MM.1S (cell line): ENCODE results near the gene CHD6.

Experiments used
- DNase-seq: peaks from one replicate; pipeline ENCODE4 v3.0.0-alpha.2; 2015
- H2AFZ ChIP-seq: fragments of 300-600 bp; sonication (generic); 2 replicates; pipeline ENCODE4 v1.6.0; 2016; ENCODE audit warnings: antibody characterized with exemption, low read length
- H3F3A ChIP-seq: fragments of 300-600 bp; sonication (generic); 2 replicates; pipeline ENCODE4 v1.6.1; 2016; ENCODE audit warnings: mild to moderate bottlenecking, antibody characterized with exemption, low read length, moderate library complexity, mixed read lengths; ENCODE audit not compliant: insufficient read depth
- H3K27ac ChIP-seq: fragments of 300-600 bp; sonication (generic); 2 replicates; pipeline ENCODE4 v1.5.1; 2016; ENCODE audit warnings: mild to moderate bottlenecking, low read length
- H3K27me3 ChIP-seq: fragments of 300-600 bp; sonication (generic); replicated peaks from 2 replicates; pipeline ENCODE4 v1.6.0; 2016; ENCODE audit warnings: low read length; ENCODE audit not compliant: insufficient read depth
- H3K36me3 ChIP-seq: fragments of 300-600 bp; sonication (generic); replicated peaks from 2 replicates; pipeline ENCODE4 v1.6.1; 2016; ENCODE audit warnings: mild to moderate bottlenecking, low read length, mixed read lengths; ENCODE audit not compliant: insufficient read depth
- H3K4me1 ChIP-seq: fragments of 300-600 bp; sonication (generic); 2 replicates; pipeline ENCODE4 v1.6.1; 2016; ENCODE audit warnings: low read length, mixed read lengths
- H3K4me2 ChIP-seq: fragments of 300-600 bp; sonication (generic); 2 replicates; pipeline ENCODE4 v1.6.0; 2016; ENCODE audit warnings: low read depth, low read length
- H3K4me3 ChIP-seq: fragments of 300-600 bp; sonication (generic); 2 replicates; pipeline ENCODE4 v1.5.1; 2016; ENCODE audit warnings: low read length, mixed read lengths
- H3K79me2 ChIP-seq: fragments of 300-600 bp; sonication (generic); 2 replicates; pipeline ENCODE4 v1.6.1; 2016; ENCODE audit warnings: mixed run types, low read length, mixed read lengths
- H3K9ac ChIP-seq: fragments of 300-600 bp; sonication (generic); 2 replicates; pipeline ENCODE4 v1.6.1; 2016; ENCODE audit warnings: low read length, mixed read lengths
- H3K9me2 ChIP-seq: fragments of 300-600 bp; sonication (generic); replicated peaks from 2 replicates; pipeline ENCODE4 v1.6.1; 2016; ENCODE audit warnings: mild to moderate bottlenecking, low read length, mixed read lengths; ENCODE audit not compliant: insufficient read depth
- H3K9me3 ChIP-seq: fragments of 300-600 bp; sonication (generic); replicated peaks from 2 replicates; pipeline ENCODE4 v1.6.1; 2016; ENCODE audit warnings: mild to moderate bottlenecking, low read length, mixed read lengths; ENCODE audit not compliant: insufficient read depth
- H4K20me1 ChIP-seq: fragments of 300-600 bp; sonication (generic); 2 replicates; pipeline ENCODE4 v1.6.1; 2016; ENCODE audit warnings: mild to moderate bottlenecking, low read length, moderate library complexity, mixed read lengths; ENCODE audit not compliant: insufficient read depth
- CTCF ChIP-seq: fragments of 300-600 bp; sonication (generic); IDR thresholded peaks from 2 replicates; pipeline ENCODE4 v1.5.1; 2016; ENCODE audit warnings: antibody characterized with exemption, low read length, mixed read lengths
- EZH2 ChIP-seq: fragments of 300-600 bp; sonication (generic); optimal IDR thresholded peaks from 2 replicates; pipeline ENCODE3; 2017; ENCODE audit warnings: low read depth, mild to moderate bottlenecking, antibody characterized with exemption, low read length, mixed read lengths
- EZH2phosphoT487 ChIP-seq: fragments of 300-600 bp; sonication (generic); IDR thresholded peaks from 2 replicates; pipeline ENCODE4 v1.6.1; 2018; ENCODE audit warnings: antibody characterized with exemption, low read length

The CHD6 gene

GRCh38 chr20:41497186-41497895 lies 120.8 kb downstream of the CHD6 start:
- Histone ChIP-seq H3K4me1 (peaks cover 6% of the 10 kb centered on the region; the same call in 1 of the 2 replicates), H3K79me2 (no peaks in the 10 kb centered on the region), H3K27me3 (no peaks in the 10 kb centered on the region), H3K9me2 (no peaks in the 10 kb centered on the region), H4K20me1 (no peaks in the 10 kb centered on the region), H3K9ac (no peak overlapping the region), H3F3A (no peaks in the 10 kb centered on the region), H2AFZ (no peak overlapping the region), H3K36me3 (no peaks in the 10 kb centered on the region), H3K4me3 (no peak overlapping the region), H3K9me3 (no peaks in the 10 kb centered on the region), H3K27ac (no peak overlapping the region), H3K4me2 (no peak overlapping the region)
- no peak for DNase-seq
- no peak for TF ChIP-seq EZH2
- TF ChIP-seq CTCF, result no peak

GRCh38 chr20:41494451-41494850 lies 123.7 kb downstream of the CHD6 start:
- Histone ChIP-seq H4K20me1 (no peaks in the 10 kb centered on the region), H3K79me2 (no peaks in the 10 kb centered on the region), H3F3A (no peaks in the 10 kb centered on the region), H3K4me3 (no peak overlapping the region), H3K4me1 (no peaks in the 10 kb centered on the region), H3K27me3 (no peaks in the 10 kb centered on the region), H3K9me2 (no peaks in the 10 kb centered on the region), H3K4me2 (no peak overlapping the region), H3K36me3 (no peaks in the 10 kb centered on the region; the same call in 1 of the 2 replicates), H3K9me3 (no peaks in the 10 kb centered on the region), H3K27ac (no peak overlapping the region), H2AFZ (no peak overlapping the region), H3K9ac (no peak overlapping the region)
- TF ChIP-seq EZH2phosphoT487, result no peak
- TF ChIP-seq CTCF, result no peak
- no peak for TF ChIP-seq EZH2
- no peak for DNase-seq

GRCh38 chr20:41483553-41483930 lies 134.6 kb downstream of the CHD6 start:
- no peaks in the 10 kb centered on the region for H3K27me3 ChIP-seq
- H3F3A ChIP-seq, result no peaks in the 10 kb centered on the region
- no peaks in the 10 kb centered on the region for H3K9me2 ChIP-seq
- no peak overlapping the region for H3K9ac ChIP-seq
- no peaks in the 10 kb centered on the region; the same call in 1 of the 2 replicates for H3K36me3 ChIP-seq
- no peak overlapping the region for H3K4me2 ChIP-seq
- DNase-seq, result no peak
- TF ChIP-seq EZH2phosphoT487, result no peak
- TF ChIP-seq EZH2, result no peak
- TF ChIP-seq CTCF, result no peak
- no peak overlapping the region for H2AFZ ChIP-seq
- no peak overlapping the region for H3K4me3 ChIP-seq
- H3K9me3 ChIP-seq, result no peaks in the 10 kb centered on the region
- H3K27ac ChIP-seq, result no peak overlapping the region
- H3K4me1 ChIP-seq, result no peaks in the 10 kb centered on the region
- no peaks in the 10 kb centered on the region for H3K79me2 ChIP-seq
- no peaks in the 10 kb centered on the region for H4K20me1 ChIP-seq
